ENCODE results near the gene RTBDN. TPM values are rescaled to one million over a fixed set of nuclear protein-coding genes. Genes with fewer than 3 reads are reported as not detected.

RTBDN gene
- total and polyA plus RNA-seq, 12 donors, result 0.23 to 16.4 (median 4.4) TPM; not detected in 5

- no peak overlapping the region for H3K4me3 ChIP-seq
- peaks cover 40 to 65% of the 10 kb centered on the region in 2 donors for H3K4me1 ChIP-seq (replicated peaks in 1 of 2)
- no peak for TF ChIP-seq POLR2A (IDR thresholded peaks at IDR 0.05)
- TF ChIP-seq CTCF (IDR thresholded peaks at IDR 0.05), result no peak
- WGBS, 4 donors, result 69 to 87% (median 84%) methylated on average over 3 of the region's 3 CpGs
- H3K27me3 ChIP-seq, result no peaks in the 10 kb centered on the region
- intact Hi-C loops (cut with DNase I), result no loop called here
- no peaks in the 10 kb centered on the region for H3K9me3 ChIP-seq (replicated peaks in 1 of 3)
- H3K27ac ChIP-seq, result peak overlapping the region; percentile 69 to 99 (median 97)
- H3K36me3 ChIP-seq (replicated peaks in 1 of 2), result no peaks in the 10 kb centered on the region
- peak in 1 of 7 donors; percentile 26 for DNase-seq
Measured at GRCh38 chr19:12786952-12787351, 47.4 kb downstream of the RTBDN start.

- Histone ChIP-seq H3K4me3 (no peak overlapping the region), H3K4me1 (replicated peaks in 1 of 2) (peaks cover 42 to 68% of the 10 kb centered on the region in 2 donors), H3K27ac (peak overlapping the region; percentile 69 to 99 (median 97)), H3K27me3 (no peaks in the 10 kb centered on the region), H3K9me3 (replicated peaks in 1 of 3) (no peaks in the 10 kb centered on the region), H3K36me3 (replicated peaks in 1 of 2) (no peaks in the 10 kb centered on the region)
- peak; percentile 55 to 83 (median 70) for DNase-seq
- intact Hi-C loops (cut with DNase I), result no loop called here
- no peak for TF ChIP-seq CTCF (IDR thresholded peaks at IDR 0.05)
- no peak for TF ChIP-seq POLR2A (IDR thresholded peaks at IDR 0.05)
- 58 to 76% (median 63%) methylated on average over 4 to 18 of the region's 18 CpGs for WGBS, 4 donors
Measured at GRCh38 chr19:12786141-12786870, 48.1 kb downstream of the RTBDN start.

- Histone ChIP-seq H3K27ac (peak overlapping the region; percentile 69 to 99 (median 97)), H3K9me3 (replicated peaks in 1 of 3) (no peaks in the 10 kb centered on the region), H3K4me3 (no peak overlapping the region), H3K4me1 (replicated peaks in 1 of 2) (peaks cover 37 to 63% of the 10 kb centered on the region in 2 donors), H3K36me3 (replicated peaks in 1 of 2) (no peaks in the 10 kb centered on the region), H3K27me3 (no peaks in the 10 kb centered on the region)
- DNase-seq, result peak in 1 of 7 donors; percentile 55
- WGBS, 4 donors, result 58 to 74% (median 63%) methylated on average over 3 to 4 of the region's 4 CpGs
- intact Hi-C loops (cut with DNase I), result no loop called here
- TF ChIP-seq POLR2A (IDR thresholded peaks at IDR 0.05), result no peak
- TF ChIP-seq CTCF (IDR thresholded peaks at IDR 0.05), result no peak
Measured at GRCh38 chr19:12785431-12786031, 48.8 kb downstream of the RTBDN start.

- no peaks in the 10 kb centered on the region for H3K36me3 ChIP-seq (replicated peaks in 1 of 2)
- TF ChIP-seq CTCF (IDR thresholded peaks at IDR 0.05), result no peak
- TF ChIP-seq POLR2A (IDR thresholded peaks at IDR 0.05), result no peak
- H3K4me1 ChIP-seq (replicated peaks in 1 of 2), result peaks cover 33 to 61% of the 10 kb centered on the region in 2 donors
- DNase-seq, result peak in 1 of 7 donors; percentile 20
- no peaks in the 10 kb centered on the region for H3K9me3 ChIP-seq (replicated peaks in 1 of 3)
- intact Hi-C loops (cut with DNase I), result no loop called here
- WGBS, 4 donors, result 57 to 74% (median 67%) methylated on average over 3 to 5 of the region's 5 CpGs
- peak overlapping the region; percentile 71 to 99 (median 91) for H3K27ac ChIP-seq
- no peak overlapping the region for H3K4me3 ChIP-seq
- no peaks in the 10 kb centered on the region for H3K27me3 ChIP-seq
Measured at GRCh38 chr19:12784871-12785430, 49.4 kb downstream of the RTBDN start.
